Aorta (tissue), 5 donors: ENCODE data around the gene ST6GAL1. TPM values are rescaled to one million over a fixed set of nuclear protein-coding genes. Genes with fewer than 3 reads are reported as not detected.

Experiments used
- ATAC-seq: fragments of 200-7000 bp; cut with Tn5 transposase; one replicate; pipeline ENCODE4 v1.9.1; 2022; ENCODE audit warnings: moderate library complexity; ENCODE audit not compliant: low FRiP score
- DNase-seq, 2 donors: peaks; one replicate each; pipeline ENCODE4 v3.0.0-alpha.2; 2020
- H3K27ac ChIP-seq, 2 donors: one replicate each; pipeline ENCODE4 v1.5.1; 2013; ENCODE audit warnings: low read length in 2 of 2, mild to moderate bottlenecking in 2 of 2, moderate library complexity in 2 of 2, control low read depth in 1 of 2, inconsistent platforms in 1 of 2, low read depth in 1 of 2
- H3K27me3 ChIP-seq, 2 donors: one replicate each; pipeline ENCODE4 v1.6.1; 2013; ENCODE audit warnings: control low read depth in 1 of 2, low read length in 1 of 2, mild to moderate bottlenecking in 1 of 2, moderate library complexity in 1 of 2; ENCODE audit not compliant: insufficient read depth in 2 of 2, control insufficient read depth in 1 of 2
- H3K36me3 ChIP-seq, 2 donors: one replicate each; pipeline ENCODE4 v1.6.1; 2013; ENCODE audit warnings: control low read depth in 1 of 2, low read length in 1 of 2, mild to moderate bottlenecking in 1 of 2; ENCODE audit not compliant: insufficient read depth in 2 of 2, control insufficient read depth in 1 of 2
- H3K4me1 ChIP-seq, 2 donors: one replicate each; pipeline ENCODE4 v1.6.1; 2013; ENCODE audit warnings: low read length in 2 of 2, control low read depth in 1 of 2, mild to moderate bottlenecking in 1 of 2, moderate library complexity in 1 of 2; ENCODE audit not compliant: insufficient read depth in 2 of 2, control insufficient read depth in 1 of 2
- H3K4me3 ChIP-seq, 2 donors: one replicate each; pipeline ENCODE4 v1.5.1; 2013; ENCODE audit warnings: low read length in 2 of 2, control low read depth in 1 of 2, mild to moderate bottlenecking in 1 of 2
- H3K9me3 ChIP-seq: one replicate; pipeline ENCODE4 v1.6.1; 2013; ENCODE audit warnings: mild to moderate bottlenecking, low read length; ENCODE audit not compliant: control insufficient read depth
- WGBS, 2 donors: extraction: QIAGEN DNeasy Blood & Tissue Kit; methylation state at CpG; one replicate each; pipeline ENCODE4 v1.1.7; 2013; 5-methylcytosine and 5-hydroxymethylcytosine counted together
- intact Hi-C, 2 donors: fragments of 100-400 bp; cut with DNase I; formaldehyde crosslinking; loops; one replicate each; pipeline versions ENCODE4 v1.14.2 to v1.15.0; 2022
- polyA plus RNA-seq, 2 donors: library from polyadenylated mRNA; stranded (reverse); fragments of 200-250 nt; gene quantifications; one replicate each; pipeline ENCODE4 v1.2.3, GENCODE V29; 2013
- total RNA-seq, 2 donors: library from RNA; stranded (reverse); fragmentation: NEBNext Ultra II Directional; extraction: Animal tissue kit (Norgen Biotek cat#: 25700); gene quantifications; one replicate each; pipeline ENCODE4 v1.2.1, GENCODE V29; 2021
- donor health status: healthy with polysubstance abuse.
- donor health status: Bipolar disorder and iron deficiency.
- donor health status: DM: no; HTN: no; CAD: no.
- donor health status: DM: no; HTN: no; CAD: no.
- donor health status: DM: yes; HTN: yes; CAD: no.

The ST6GAL1 gene
- total and polyA plus RNA-seq, 4 donors, result 11.8 to 140 (median 50.4) TPM

DNA sequence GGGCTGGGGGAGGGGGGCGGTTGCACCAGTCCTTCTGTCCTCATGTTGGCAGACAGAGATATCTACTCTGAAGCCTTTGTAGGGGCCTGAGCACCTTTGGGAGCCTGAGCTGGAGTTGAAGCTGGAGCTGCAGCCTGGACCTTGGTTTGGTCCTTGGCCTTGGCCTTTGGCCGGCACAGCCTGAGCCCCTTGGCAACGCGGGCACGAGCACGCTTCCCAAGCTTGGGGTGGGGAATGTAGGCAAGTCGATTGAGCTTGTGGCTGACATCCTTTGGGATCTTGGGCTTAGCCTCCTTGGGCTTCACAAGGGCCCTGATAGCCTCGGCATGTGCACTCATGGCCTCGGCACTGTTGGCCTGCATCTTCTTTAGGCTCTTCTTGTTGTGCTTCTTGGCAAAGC lies 8.1 kb upstream of the ST6GAL1 start:
- H3K27me3 ChIP-seq, result no peaks in the 10 kb centered on the region
- H3K9me3 ChIP-seq, result no peaks in the 10 kb centered on the region
- no peaks in the 10 kb centered on the region for H3K4me1 ChIP-seq
- H3K4me3 ChIP-seq, result no peak overlapping the region
- DNase-seq (no peak), ATAC-seq (no peak)
- WGBS, 2 donors, result 96 to 98% methylated on average over 9 of the region's 9 CpGs
- no peaks in the 10 kb centered on the region for H3K36me3 ChIP-seq
- no peak overlapping the region for H3K27ac ChIP-seq
- intact Hi-C loops, result no loop called here

DNA sequence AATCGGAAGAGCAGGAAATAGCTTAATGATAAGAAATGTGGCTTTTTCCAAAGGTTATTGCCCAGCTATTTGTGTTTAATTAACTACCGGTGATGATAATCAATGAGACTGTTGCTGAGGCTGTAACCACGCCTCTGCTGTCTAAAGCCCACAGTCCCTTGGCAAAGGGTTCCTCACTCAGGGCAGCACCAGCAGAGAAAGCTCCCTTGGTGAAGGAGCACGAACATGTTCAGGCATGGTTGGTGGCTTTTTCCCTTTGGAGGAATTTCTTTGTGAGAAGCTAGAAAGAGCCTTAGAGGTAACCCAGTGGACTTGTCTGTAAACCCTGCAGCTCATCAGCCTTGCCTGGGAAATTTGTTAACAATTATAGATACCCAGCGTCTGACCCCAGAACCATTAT lies 7.5 kb upstream of the ST6GAL1 start:
- WGBS, 2 donors, result 92 to 93% methylated on average over 5 of the region's 5 CpGs
- DNase-seq, result no peak
- Histone ChIP-seq H3K27ac (no peak overlapping the region), H3K36me3 (no peaks in the 10 kb centered on the region), H3K4me3 (no peak overlapping the region), H3K27me3 (no peaks in the 10 kb centered on the region), H3K4me1 (no peaks in the 10 kb centered on the region), H3K9me3 (no peaks in the 10 kb centered on the region)
- intact Hi-C loops, result no loop called here
- ATAC-seq, result no peak

DNA sequence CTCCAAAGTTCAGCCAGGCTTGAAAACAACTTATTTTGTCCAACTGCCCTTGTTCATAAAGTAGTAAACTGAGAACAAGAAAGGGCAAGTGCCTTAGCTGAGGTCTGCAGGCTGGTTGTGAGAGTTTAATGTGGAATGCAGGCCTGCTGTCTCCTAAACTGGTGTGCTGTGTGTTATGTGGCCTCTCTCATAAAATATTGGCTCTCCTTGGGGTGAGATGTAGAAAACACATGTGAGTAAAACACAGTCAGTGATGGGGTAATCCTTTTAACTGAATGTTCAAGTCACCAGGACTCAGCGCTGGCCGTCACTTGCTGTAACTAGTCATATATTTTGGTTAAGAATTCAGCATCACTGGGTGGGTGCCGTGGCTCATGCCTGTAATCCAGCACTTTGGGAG lies 7.1 kb upstream of the ST6GAL1 start:
- Histone ChIP-seq H3K4me1 (no peaks in the 10 kb centered on the region), H3K27ac (no peak overlapping the region), H3K36me3 (no peaks in the 10 kb centered on the region), H3K4me3 (no peak overlapping the region), H3K27me3 (no peaks in the 10 kb centered on the region), H3K9me3 (no peaks in the 10 kb centered on the region)
- WGBS, 2 donors, result 96% methylated on average over 3 of the region's 3 CpGs
- intact Hi-C loops, result no loop called here
- ATAC-seq (no peak), DNase-seq (no peak)

DNA sequence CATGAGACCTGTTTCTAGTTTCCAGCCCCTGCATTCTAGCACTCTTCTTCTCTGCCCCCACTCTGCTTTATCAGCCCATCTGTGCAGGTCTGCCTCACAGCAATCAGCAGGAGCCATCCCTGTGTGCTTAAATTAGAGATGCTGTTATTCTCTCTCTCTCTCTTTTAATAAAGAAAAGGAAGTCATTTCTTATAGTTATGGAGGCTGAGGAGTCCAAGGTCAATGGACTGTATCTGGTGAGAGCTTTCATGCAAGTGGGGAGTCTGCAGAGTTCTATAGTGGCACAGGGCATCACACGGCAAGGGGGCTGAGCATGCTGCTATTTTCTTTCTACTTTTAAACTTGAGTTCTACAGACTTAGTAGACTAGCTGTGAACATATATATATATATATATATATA lies 4.5 kb upstream of the ST6GAL1 start:
- 94 to 96% methylated on average over 1 of the region's 1 CpG for WGBS, 2 donors
- no peaks in the 10 kb centered on the region for H3K36me3 ChIP-seq
- H3K9me3 ChIP-seq, result no peaks in the 10 kb centered on the region
- no peaks in the 10 kb centered on the region for H3K27me3 ChIP-seq
- ATAC-seq (no peak), DNase-seq (no peak)
- H3K4me3 ChIP-seq, result no peak overlapping the region
- H3K4me1 ChIP-seq, result no peaks in the 10 kb centered on the region
- H3K27ac ChIP-seq, result no peak overlapping the region
- intact Hi-C loops, result loop anchor here in 1 of 2 donors (5.0 kb wide), 1 partner anchor 74 kb away; no protein-coding TSS in a partner anchor

DNA sequence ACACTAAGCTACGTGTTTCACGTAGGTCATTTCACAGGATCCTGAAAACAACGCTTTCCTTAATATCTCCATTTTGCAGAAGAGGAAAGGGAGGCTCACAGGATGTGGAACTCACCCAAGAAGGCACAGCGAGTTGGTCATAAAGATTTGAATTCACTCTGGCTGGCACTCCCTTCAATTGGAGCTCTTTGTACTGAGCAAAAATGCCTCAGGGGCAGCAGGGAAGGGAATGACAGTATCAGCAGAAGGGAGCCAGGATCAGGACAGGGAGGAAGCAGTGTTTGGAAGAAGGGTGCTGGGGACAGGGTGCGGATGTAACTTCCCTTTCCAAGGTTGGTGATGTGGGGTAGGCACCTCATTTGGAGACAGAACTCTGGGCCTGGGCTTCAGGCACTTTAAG lies 1.1 kb upstream of the ST6GAL1 start:
- ATAC-seq (no peak), DNase-seq (no peak)
- Histone ChIP-seq H3K9me3 (no peaks in the 10 kb centered on the region), H3K4me1 (no peaks in the 10 kb centered on the region), H3K36me3 (no peaks in the 10 kb centered on the region), H3K27ac (no peak overlapping the region), H3K4me3 (no peak overlapping the region), H3K27me3 (no peaks in the 10 kb centered on the region)
- WGBS, 2 donors, result 94 to 96% methylated on average over 5 of the region's 5 CpGs
- intact Hi-C loops, result loop anchor here in 1 of 2 donors (5.0 kb wide), 1 partner anchor 77 kb away; no protein-coding TSS in a partner anchor

DNA sequence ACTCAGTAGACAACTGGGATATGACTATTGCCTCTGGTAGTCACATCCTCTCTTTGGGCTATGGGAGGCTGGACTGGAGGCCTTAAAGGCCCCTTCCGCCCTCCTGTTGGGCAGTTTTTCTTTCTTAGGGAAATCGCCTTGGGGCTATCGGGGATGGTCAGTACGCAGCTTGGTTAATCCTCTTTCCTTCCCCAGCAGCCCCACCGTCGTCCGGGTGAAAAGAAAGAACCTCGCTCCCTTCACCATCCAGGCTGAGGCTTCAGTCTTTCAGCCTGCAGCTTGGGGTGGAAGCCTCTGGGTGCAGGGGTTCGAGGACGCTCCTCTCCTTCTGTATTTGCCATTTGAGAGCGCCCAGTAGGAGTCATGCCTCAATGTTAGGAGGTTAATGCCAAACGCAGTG lies 641 bp upstream of the ST6GAL1 start:
- DNase-seq (no peak), ATAC-seq (no peak)
- intact Hi-C loops, result loop anchor here (5.0 kb wide), 5 partner anchors 43 to 173 kb away; no protein-coding TSS in a partner anchor
- WGBS, 2 donors, result 71 to 75% methylated on average over 12 of the region's 12 CpGs
- no peak overlapping the region for H3K27ac ChIP-seq
- no peaks in the 10 kb centered on the region for H3K4me1 ChIP-seq
- no peaks in the 10 kb centered on the region for H3K9me3 ChIP-seq
- peak overlapping the region in 1 of 2 donors; percentile 76 for H3K4me3 ChIP-seq
- no peaks in the 10 kb centered on the region for H3K27me3 ChIP-seq
- no peaks in the 10 kb centered on the region for H3K36me3 ChIP-seq

DNA sequence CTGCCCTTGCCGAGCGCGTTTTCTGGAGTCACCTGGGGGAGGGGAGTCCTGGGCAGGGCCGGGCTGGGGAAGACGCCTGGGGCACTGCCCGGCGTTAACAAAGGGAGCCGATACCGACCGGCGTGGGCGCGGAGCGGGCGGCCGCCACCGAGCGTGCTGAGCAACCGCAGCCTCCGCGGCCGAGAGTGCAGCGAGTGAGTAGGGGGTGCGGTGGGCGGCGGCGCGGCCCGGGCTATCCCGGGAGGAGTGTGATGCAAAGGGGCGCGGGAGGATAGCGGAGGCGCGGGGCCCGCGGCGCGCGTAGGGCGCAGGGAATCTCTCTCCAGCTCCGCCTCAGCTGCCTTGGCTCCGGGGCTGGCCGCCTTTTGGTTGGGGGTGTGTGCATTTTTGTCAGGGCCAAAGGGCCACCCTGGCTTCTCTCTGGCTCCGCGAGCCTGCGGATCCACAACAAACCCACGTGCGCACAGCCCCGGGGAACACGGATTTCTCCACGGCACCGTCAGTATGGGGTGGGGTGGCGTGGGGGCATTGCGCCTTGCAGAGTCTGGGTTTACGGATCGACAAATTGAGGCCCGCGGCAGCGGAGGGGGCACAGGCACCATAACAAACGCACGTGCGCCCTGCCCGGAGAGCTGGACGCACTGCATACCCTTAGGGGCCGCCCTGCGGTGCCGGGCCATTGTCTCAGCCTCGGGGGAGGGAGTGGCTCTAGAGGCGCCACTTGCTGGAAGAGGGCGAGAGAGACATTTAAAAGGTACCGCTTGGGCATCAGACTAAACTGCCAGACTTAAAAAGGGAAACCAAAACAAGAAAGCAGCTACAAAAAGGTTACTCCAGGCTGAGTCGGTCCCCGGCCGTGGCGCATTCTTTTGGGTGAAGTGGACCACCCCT lies 560 bp downstream of the ST6GAL1 start:
- Histone ChIP-seq H3K27ac (peak overlapping the region; percentile 39 to 62), H3K27me3 (no peaks in the 10 kb centered on the region), H3K36me3 (no peaks in the 10 kb centered on the region), H3K4me3 (peak overlapping the region; percentile 57 to 76), H3K9me3 (no peaks in the 10 kb centered on the region), H3K4me1 (no peaks in the 10 kb centered on the region)
- 0 to 1% methylated on average over 76 of the region's 76 CpGs for WGBS, 2 donors
- DNase-seq (peak; percentile 84 to 87), ATAC-seq (peak; percentile 85)
- intact Hi-C loops, result loop anchor here (5.0 kb wide), 4 partner anchors 41 to 171 kb away; no protein-coding TSS in a partner anchor

DNA sequence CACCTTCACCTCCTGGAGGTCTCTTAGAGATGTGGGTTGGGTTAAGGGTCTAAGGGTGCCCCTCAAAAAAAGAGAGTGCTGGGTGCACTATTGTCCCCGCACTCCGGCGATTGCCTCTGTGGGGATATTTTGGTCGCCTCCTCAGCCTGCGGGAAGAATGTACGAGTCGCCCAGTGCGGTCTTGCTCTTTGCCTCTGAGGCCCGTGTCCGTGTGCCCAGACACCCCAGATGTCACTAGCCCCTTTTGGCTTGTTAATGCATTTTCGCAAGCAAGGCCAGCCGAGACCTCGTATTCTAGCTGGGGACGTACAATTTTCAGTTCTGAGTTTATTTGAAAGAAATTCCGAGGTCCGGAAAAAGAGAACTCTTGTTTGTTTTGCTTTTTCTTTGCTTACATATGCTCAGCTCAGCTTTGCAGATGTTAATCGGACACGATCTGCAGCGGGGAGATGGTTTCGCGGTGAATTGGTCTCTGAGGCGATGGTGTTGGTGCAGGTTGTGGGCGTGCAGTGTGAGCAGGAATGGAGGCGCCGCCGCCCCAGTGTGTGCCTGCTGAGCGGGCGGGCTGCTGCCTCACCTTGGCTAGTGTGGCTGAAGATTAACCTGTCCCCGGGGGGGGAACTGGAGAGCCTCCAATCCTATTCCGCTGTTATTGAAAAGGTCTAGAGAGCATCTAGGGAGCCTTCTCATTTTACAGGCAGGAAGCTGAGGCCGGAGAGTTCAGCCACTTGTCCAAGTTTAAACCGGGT lies 1.4 kb downstream of the ST6GAL1 start:
- 0% methylated on average over 32 of the region's 32 CpGs for WGBS, 2 donors
- Histone ChIP-seq H3K36me3 (no peaks in the 10 kb centered on the region), H3K9me3 (no peaks in the 10 kb centered on the region), H3K27ac (peak overlapping the region; percentile 62 to 74), H3K4me3 (peak overlapping the region; percentile 57 to 76), H3K27me3 (no peaks in the 10 kb centered on the region), H3K4me1 (no peaks in the 10 kb centered on the region)
- peak in 1 of 2 donors; percentile 69 for DNase-seq
- peak; percentile 60 for ATAC-seq
- intact Hi-C loops, result loop anchor here (5.0 kb wide), 4 partner anchors 41 to 171 kb away; no protein-coding TSS in a partner anchor
